Astrocyte (in vitro differentiated cells and primary cell): ENCODE measurements around the gene SLIT3. TPM values are rescaled to one million over a fixed set of nuclear protein-coding genes. Genes with fewer than 3 reads are reported as not detected.

Experiments used
- DNase-seq: peaks from one replicate; pipeline ENCODE4 v3.0.0-alpha.2; 2010; ENCODE audit warnings: low read depth
- FAIRE-seq: peaks from 2 replicates; lab custom pipeline; 2011; peaks lifted over from hg19 to GRCh38; lab: Jason Lieb, UNC
- H2AFZ ChIP-seq: 2 replicates; pipeline ENCODE4 v1.6.0; 2012; ENCODE audit warnings: low read depth, low read length, inconsistent platforms
- H3K27ac ChIP-seq: 2 replicates; pipeline ENCODE4 v1.5.1; 2011; ENCODE audit warnings: low read depth, low read length, inconsistent platforms
- H3K27me3 ChIP-seq: 2 replicates; pipeline ENCODE4 v1.6.0; 2011; ENCODE audit warnings: low read length, inconsistent platforms; ENCODE audit not compliant: insufficient read depth
- H3K36me3 ChIP-seq: 2 replicates; pipeline ENCODE4 v1.5.1; 2011; ENCODE audit warnings: low read length, inconsistent platforms; ENCODE audit not compliant: insufficient read depth
- H3K4me1 ChIP-seq: 2 replicates; pipeline ENCODE4 v1.5.1; 2011; ENCODE audit warnings: low read length, inconsistent platforms; ENCODE audit not compliant: insufficient read depth
- H3K4me2 ChIP-seq: 2 replicates; pipeline ENCODE4 v1.6.0; 2012; ENCODE audit warnings: low read length, inconsistent platforms
- H3K4me3 ChIP-seq: 2 replicates; pipeline ENCODE4 v1.5.1; 2011; ENCODE audit warnings: low read depth, mild to moderate bottlenecking, low read length, inconsistent platforms; ENCODE audit not compliant: insufficient read depth
- H3K79me2 ChIP-seq: 2 replicates; pipeline ENCODE4 v1.6.0; 2012; ENCODE audit warnings: mild to moderate bottlenecking, low read length, inconsistent platforms; ENCODE audit not compliant: insufficient read depth
- H3K9ac ChIP-seq: 2 replicates; pipeline ENCODE4 v1.6.0; 2012; ENCODE audit warnings: mild to moderate bottlenecking, low read length, inconsistent platforms
- H3K9me3 ChIP-seq: 2 replicates; pipeline ENCODE4 v1.5.1; 2012; ENCODE audit warnings: low read depth, mild to moderate bottlenecking, low read length, inconsistent platforms; ENCODE audit not compliant: insufficient read depth
- H4K20me1 ChIP-seq: 2 replicates; pipeline ENCODE4 v1.6.0; 2012; ENCODE audit warnings: low read length, inconsistent platforms; ENCODE audit not compliant: insufficient read depth
- H3K27ac Mint-ChIP-seq: one replicate; pipeline ENCODE4 v1.8.0; 2021; ENCODE audit warnings: mild to moderate bottlenecking, mixed read lengths; ENCODE audit not compliant: unreplicated experiment
- H3K27me3 Mint-ChIP-seq: one replicate; pipeline ENCODE4 v1.8.0; 2021; ENCODE audit warnings: low read depth, mixed read lengths; ENCODE audit not compliant: unreplicated experiment
- H3K36me3 Mint-ChIP-seq: one replicate; pipeline ENCODE4 v1.8.0; 2021; ENCODE audit warnings: low read depth, mixed read lengths; ENCODE audit not compliant: unreplicated experiment
- H3K4me1 Mint-ChIP-seq: one replicate; pipeline ENCODE4 v1.8.0; 2021; ENCODE audit warnings: low read depth, mixed read lengths; ENCODE audit not compliant: unreplicated experiment
- H3K4me3 Mint-ChIP-seq: one replicate; pipeline ENCODE4 v1.8.0; 2021; ENCODE audit warnings: mild to moderate bottlenecking, moderate library complexity, mixed read lengths; ENCODE audit not compliant: unreplicated experiment
- H3K9me3 Mint-ChIP-seq: one replicate; pipeline ENCODE4 v1.8.0; 2021; ENCODE audit warnings: mild to moderate bottlenecking, mixed read lengths; ENCODE audit not compliant: unreplicated experiment
- CTCF ChIP-seq: IDR thresholded peaks from 2 replicates; pipeline ENCODE4 v1.5.1; 2011; ENCODE audit warnings: low read depth, mild to moderate bottlenecking, inconsistent platforms, low read length, moderate library complexity; ENCODE audit not compliant: insufficient read depth
- EZH2 ChIP-seq: IDR thresholded peaks from 2 replicates; pipeline ENCODE4 v1.6.1; 2012; ENCODE audit warnings: mild to moderate bottlenecking, low read length, inconsistent platforms; ENCODE audit not compliant: insufficient read depth
- total RNA-seq: library from RNA; stranded (reverse); gene quantifications from 2 replicates; pipeline ENCODE4 v1.2.1, GENCODE V29; 2021

The SLIT3 gene
- total RNA-seq, 1 donor from 2014 or later, result 20.7 TPM

GRCh38 chr5:168890816-168891812, 409.8 kb downstream of the SLIT3 start:
- Histone ChIP-seq H3K9me3 (no peaks in the 10 kb centered on the region), H3K79me2 (no peaks in the 10 kb centered on the region), H3K4me3 (no peak overlapping the region), H3K4me2 (no peak overlapping the region), H3K36me3 (no peaks in the 10 kb centered on the region), H4K20me1 (no peaks in the 10 kb centered on the region), H2AFZ (no peak overlapping the region), H3K4me1 (no peaks in the 10 kb centered on the region), H3K27ac (no peak overlapping the region), H3K27me3 (peaks cover 3% of the 10 kb centered on the region), H3K9ac (no peak overlapping the region)
- DNase-seq (no peak), FAIRE-seq (no peak)
- H3K36me3 Mint-ChIP-seq, result no peaks in the 10 kb centered on the region
- no peaks in the 10 kb centered on the region for H3K9me3 Mint-ChIP-seq
- H3K27me3 Mint-ChIP-seq, result peaks cover 18% of the 10 kb centered on the region
- no peak overlapping the region for H3K27ac Mint-ChIP-seq
- H3K4me1 Mint-ChIP-seq, result no peaks in the 10 kb centered on the region
- TF ChIP-seq EZH2 (no peak), CTCF (no peak)
- H3K4me3 Mint-ChIP-seq, result no peak overlapping the region

GRCh38 chr5:168889039-168889438, 411.9 kb downstream of the SLIT3 start:
- Mint-ChIP-seq H3K9me3 (no peaks in the 10 kb centered on the region), H3K4me3 (no peak overlapping the region), H3K27me3 (peaks cover 4% of the 10 kb centered on the region), H3K4me1 (no peaks in the 10 kb centered on the region), H3K36me3 (no peaks in the 10 kb centered on the region), H3K27ac (no peak overlapping the region)
- FAIRE-seq (no peak), DNase-seq (no peak)
- Histone ChIP-seq H2AFZ (no peak overlapping the region), H3K79me2 (no peaks in the 10 kb centered on the region), H3K9me3 (no peaks in the 10 kb centered on the region), H3K4me2 (no peak overlapping the region), H4K20me1 (no peaks in the 10 kb centered on the region), H3K4me3 (no peak overlapping the region), H3K4me1 (no peaks in the 10 kb centered on the region), H3K36me3 (no peaks in the 10 kb centered on the region), H3K27ac (no peak overlapping the region), H3K27me3 (peaks cover 3% of the 10 kb centered on the region), H3K9ac (no peak overlapping the region)
- TF ChIP-seq EZH2 (no peak), CTCF (no peak)

DNA sequence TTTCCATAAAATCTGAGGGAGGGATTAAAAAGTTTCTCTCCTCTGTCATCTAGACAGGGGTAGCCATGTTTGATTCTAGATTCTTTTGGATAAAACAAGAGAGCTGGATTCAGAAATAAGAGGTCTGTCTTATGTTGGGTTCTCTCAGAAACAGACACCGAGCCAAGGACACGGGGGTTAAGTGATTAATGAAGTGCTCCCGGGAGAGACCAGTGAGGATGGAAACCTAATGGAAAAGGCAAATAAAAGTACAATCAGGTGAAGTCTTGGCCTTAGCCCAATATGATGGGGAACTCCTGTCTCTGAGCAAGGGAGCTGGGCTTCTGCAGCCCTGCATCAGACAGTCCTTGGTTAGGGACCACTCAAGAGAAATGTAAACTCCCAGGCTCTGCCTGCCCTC, 413.0 kb downstream of the SLIT3 start:
- Histone ChIP-seq H3K27me3 (peaks cover 4% of the 10 kb centered on the region), H3K79me2 (no peaks in the 10 kb centered on the region), H3K36me3 (no peaks in the 10 kb centered on the region), H3K4me2 (no peak overlapping the region), H3K9me3 (no peaks in the 10 kb centered on the region), H3K27ac (no peak overlapping the region), H4K20me1 (no peaks in the 10 kb centered on the region), H2AFZ (no peak overlapping the region), H3K4me3 (no peak overlapping the region), H3K9ac (no peak overlapping the region), H3K4me1 (no peaks in the 10 kb centered on the region)
- DNase-seq, result no peak
- H3K27ac Mint-ChIP-seq, result no peak overlapping the region
- peaks cover 4% of the 10 kb centered on the region for H3K27me3 Mint-ChIP-seq
- H3K36me3 Mint-ChIP-seq, result no peaks in the 10 kb centered on the region
- FAIRE-seq, result no peak
- no peak for TF ChIP-seq CTCF
- no peak for TF ChIP-seq EZH2
- no peaks in the 10 kb centered on the region for H3K4me1 Mint-ChIP-seq
- no peak overlapping the region for H3K4me3 Mint-ChIP-seq
- H3K9me3 Mint-ChIP-seq, result no peaks in the 10 kb centered on the region
